HG03175 (cell line): ENCODE measurements around the gene CADM2.

ENCODE experiments used
- ATAC-seq: cut with Tn5 transposase; IDR thresholded peaks from one replicate; pipeline ENCODE4 v1.9.1; 2021; ENCODE audit warnings: mild to moderate bottlenecking, moderate library complexity; ENCODE audit not compliant: unreplicated experiment

CADM2 gene

DNA sequence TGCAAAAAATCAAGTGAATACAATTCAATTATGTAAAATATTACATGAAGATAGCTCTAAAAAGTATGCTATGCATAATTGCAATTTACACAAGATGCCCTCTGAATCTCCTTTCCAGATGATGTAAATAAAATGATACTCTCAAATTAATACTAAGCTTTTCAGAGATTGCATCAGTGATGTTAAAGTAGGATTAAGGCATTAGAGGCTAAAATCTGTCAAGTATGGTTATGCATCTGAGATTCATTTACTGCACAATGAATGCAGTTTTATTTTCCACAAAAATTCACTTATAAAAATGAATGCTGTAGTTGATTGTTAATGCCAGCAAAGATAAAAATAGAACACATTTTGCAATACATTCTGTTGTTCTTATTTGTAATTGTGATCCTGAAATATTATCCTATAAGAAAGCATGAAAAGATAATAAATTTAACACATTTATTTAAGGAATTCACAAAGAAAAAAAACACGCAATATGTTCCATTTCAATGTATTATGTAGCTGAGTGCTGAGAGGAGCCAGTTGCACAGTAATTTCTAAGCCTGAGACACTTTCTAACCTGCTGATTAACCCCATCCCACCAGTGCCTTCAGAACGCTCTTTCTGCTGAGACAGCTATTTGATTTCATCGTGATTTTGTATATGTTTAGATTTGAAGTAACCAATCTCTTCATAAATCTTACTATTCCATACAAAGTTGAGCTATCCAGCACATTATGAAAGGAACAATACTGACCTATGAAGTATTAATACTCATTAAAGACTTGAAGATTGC, 224.4 kb downstream of the CADM2 start:
- no peak for ATAC-seq

DNA sequence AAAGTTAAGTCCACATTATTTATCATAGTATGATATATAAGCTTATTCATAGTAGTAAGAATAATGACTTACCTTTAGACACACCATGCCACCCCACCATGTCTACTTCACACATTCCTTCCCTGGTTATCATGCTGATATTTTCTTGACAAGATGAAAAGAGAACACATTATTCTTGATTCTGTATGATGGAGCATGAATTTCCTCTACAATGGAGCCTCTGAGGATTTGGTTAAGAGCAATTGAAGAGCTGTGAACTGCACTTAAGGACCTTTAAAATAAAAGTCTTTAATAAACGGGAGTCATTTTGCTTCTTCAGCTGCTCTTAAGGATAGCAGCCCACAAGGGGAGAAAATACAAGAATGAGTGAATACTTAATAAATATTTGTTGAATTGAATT, 226.7 kb downstream of the CADM2 start:
- ATAC-seq: no peak

DNA sequence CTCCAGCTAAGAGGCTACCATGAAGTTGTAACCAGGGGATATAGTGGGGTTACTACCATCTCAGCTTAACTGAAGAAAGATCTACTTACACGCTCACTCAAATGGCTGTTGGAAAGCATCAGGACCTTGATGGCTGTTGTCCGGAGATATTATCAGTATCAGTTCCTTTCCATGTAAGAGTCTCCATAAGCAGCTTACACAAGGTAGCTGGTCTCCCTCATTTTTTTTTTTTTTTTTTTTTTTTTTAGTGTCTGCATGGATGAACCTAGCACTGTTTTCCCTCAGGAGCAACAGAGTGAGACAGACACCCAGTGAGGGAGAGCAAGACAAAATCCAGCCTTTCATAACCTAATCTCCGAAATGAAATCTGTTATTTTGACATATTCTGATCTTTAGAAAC, 230.9 kb downstream of the CADM2 start:
- no peak for ATAC-seq

DNA sequence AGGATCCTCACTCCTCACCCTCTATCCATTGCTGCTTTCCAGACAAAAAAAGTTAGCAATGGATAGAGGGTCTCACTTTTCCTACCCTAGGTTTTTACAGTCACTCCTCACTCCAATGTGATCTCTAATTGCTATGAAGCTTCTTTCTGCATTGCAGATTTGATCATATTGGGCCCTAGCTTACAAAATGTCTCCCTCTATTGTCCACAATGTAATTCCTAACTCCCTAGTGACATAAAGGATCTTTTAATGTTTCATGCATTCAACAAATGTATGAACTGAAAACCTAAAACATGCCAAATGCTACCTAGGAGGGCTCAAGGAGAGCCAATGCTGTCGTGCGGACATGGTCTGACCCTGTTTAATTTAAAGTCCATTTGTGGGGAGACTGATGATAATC, 234.8 kb downstream of the CADM2 start:
- no peak for ATAC-seq

DNA sequence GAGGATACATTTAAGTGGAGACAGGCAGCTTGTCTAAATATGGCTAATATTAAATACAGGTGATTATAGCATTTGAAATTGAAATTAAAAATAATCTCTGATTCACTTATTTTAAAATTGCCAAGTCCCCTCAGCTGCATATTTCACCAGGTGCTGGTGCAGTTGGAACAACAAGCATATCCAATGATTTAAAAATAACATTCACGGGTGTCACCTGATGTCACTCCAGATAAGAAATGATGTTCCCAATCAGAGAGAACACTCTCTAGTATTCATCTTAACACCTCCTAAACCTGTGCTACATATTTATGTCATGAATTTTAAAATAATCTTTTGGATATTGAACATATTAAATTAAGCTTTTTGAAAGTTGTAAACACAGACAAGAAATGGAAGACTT, 249.9 kb downstream of the CADM2 start:
- ATAC-seq: no peak

DNA sequence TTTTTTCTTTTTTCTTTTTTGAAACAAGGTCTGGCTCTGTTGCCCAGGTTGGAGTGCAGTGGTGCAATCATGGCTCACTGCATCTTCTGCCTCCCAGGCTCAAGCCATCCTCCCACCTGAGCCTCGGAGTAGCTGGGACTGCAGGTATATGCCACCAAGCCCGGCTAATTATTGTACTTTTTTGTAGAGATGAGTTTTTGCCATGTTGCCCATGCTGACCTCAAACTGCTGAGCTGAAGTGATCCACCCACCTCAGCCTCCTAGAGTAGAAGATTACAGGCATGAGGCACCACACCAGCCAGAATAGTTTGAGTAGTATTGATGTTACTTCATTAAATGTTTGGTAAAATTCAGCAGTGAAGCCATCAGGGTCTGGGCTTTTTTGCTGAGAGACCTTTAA, 251.8 kb downstream of the CADM2 start:
- ATAC-seq: no peak

DNA sequence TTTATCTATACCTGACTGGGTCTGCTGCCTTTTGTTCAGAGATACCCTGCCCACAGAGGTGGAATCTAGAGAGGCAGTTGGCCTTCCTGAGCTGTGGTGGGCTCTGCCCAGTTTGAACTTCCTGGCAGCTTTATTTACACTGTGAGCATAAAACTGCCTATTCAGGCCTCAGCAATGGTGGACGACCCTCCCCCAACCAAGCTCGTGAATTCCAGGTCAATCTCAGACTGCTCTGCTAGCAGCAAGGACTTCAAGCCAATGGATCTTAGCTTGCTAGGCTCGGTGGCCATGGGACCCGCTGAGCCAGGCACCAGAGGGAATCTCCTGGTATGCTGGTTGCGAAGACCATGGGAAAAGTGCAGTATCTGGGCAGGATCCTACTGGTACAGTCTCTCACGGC, 270.2 kb downstream of the CADM2 start:
- ATAC-seq: no peak

DNA sequence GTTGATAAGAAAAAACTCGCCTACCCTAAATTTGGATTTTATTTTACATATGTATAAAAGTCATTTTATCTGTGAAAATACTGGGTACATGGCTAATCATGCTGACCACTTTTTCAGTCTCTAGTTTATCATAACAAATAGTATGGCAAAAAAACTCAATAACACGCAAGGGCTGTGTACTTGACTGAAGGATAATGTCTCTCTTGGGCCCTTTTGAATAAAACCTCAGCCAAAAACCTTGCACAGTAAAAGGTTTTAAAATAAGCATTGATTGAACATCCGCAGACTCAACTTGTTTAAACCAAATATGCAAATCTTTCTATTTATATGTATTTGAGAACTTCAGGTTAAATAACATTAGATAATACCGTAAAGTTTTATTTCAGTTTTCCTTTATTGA, 285.3 kb downstream of the CADM2 start:
- no peak for ATAC-seq

DNA sequence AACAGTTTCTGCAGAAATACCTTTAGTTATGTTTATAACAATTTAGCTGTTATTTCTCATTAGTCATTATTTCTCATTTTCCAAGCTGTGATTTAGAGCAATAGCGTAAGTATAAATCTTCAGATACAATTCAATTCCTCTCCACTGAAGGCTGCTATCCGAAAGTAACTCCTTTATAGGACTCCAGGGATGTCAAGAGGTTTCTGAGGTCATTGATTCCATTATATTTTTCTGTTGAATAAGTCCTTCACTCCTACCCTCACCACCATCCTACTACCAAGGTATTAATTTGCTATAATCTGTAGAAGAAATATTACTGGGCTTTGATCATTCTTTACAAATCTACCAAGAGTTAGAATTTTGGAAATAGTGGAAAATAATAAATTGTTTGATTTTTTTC, 285.7 kb downstream of the CADM2 start:
- no peak for ATAC-seq

DNA sequence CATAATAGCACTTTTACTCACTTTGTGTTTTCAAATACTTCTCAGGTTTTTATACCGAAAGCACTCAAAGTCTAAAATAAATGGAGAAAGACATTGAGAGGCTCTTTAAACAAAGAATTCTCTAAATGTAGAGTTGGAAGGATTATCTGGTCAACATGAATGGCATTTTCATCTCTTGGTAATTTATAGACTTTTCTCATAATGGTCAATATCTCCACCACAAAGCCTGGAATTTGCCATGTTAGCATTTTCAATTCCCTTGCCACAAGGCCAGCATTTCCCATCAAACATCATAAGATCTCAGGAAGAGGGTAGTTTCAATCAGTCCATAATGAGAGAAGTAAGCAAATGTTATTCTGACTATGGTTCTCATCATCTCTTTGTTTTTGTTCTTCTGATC, 293.0 kb downstream of the CADM2 start:
- no peak for ATAC-seq

DNA sequence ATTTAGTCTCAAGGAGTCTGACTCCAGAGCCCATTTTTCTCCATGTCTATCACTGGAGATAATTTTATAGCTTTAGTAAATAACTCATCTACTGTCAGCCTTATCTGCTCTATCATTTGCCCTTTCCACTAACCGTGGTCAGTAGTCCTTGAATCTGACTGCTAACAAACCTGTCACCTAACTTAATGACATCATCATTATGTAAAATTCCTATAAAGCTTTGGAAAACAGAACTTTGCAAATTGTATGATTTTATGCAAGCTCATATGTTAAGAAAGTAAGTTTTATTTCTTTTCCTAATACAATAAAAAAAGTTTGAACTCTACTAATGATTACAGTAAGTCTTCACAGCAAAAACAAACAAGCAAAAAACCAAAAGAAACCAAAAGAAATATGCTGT, 293.9 kb downstream of the CADM2 start:
- no peak for ATAC-seq

DNA sequence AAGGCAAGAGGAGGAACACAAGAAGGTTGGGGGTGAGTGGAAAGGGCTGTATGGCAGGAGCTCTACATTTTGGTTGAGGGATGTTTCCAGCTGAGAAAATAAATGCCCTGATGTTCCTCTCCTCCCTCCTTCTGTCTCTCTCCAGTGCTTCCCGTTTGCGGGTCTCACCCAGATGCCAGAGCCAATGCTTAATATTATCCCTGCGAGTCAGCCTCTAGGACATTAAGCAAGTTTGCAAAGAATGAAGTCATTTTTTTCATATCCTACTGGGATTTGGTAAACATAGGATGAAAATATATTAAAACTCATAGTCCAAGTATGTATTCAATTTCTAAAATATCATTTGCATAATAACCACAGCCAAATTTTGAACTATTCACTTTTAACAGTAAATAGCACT, 295.9 kb downstream of the CADM2 start:
- ATAC-seq: no peak

DNA sequence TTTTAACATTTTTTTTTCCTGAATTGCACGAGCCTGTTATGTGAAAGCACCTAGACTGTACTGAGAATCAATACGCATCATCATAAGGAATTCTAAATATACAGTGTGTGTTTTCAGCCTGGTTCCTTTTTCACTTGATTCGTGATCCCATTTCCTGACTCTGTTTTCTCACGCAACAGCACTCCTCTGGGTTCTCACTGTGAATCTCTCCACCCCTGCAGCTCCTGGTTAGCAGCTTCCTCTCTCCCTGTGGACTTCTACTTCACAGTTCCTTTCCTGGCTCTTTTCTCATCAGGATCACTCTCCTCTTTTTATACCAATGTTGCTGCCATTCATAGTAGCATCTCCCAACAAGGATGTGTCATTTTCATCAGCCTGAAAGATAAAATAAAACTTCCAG, 297.2 kb downstream of the CADM2 start:
- no peak for ATAC-seq

DNA sequence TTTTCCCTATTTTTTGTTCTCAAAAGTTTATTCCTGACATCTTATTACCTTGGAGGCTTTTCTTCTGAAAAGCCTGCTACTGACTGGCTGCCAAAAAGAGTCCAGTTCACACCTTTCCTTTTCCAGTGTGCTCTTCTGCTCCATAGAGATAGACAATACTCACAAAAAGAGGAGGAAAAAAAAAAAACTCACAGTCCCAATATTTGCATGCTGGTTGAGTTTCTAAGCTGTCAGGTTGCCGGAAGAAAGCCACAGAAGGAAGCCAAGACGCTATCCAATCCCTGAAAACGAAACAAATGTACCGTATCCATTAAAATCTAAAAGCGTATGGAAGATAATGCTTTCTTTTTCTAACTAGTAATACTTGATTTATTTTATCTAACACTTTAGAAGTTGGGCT, 299.5 kb downstream of the CADM2 start:
- ATAC-seq: no peak

DNA sequence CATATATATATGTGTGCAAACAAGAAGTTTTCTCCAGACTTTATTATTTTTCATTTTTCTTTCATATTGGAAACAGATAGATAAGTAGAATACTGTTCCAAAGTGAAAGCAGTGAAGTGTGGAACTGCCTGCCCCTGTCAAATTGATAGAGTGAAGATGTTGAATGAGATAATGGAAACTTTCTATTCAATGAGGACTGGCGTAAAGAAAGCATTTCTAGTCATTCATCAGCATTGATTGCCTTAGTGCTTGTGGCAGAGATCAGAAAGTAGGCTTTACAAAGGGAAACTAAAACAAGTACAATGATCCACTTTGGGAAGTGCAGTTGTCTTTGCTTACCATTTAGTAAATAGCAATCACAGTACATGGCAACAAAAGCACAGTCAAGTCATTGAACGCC, 300.0 kb downstream of the CADM2 start:
- no peak for ATAC-seq

DNA sequence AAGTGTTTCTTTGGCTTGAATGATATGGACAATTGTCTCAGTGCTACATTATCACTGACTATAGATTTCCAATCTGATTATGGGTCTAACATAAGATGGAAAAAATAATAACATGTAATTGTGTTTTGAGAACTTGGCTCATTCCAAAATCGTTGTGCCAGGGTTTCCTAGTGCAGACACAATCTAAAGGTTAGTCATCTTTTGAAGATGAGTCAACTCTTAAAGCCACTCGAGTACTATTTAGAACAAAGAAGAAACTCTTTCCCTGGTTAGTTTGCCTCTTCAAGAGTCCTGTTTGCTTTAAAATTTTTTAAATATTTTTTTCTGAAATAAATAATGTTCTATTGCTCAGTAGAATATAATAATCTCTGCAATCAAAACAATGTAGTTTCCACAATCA, 301.0 kb downstream of the CADM2 start:
- no peak for ATAC-seq

DNA sequence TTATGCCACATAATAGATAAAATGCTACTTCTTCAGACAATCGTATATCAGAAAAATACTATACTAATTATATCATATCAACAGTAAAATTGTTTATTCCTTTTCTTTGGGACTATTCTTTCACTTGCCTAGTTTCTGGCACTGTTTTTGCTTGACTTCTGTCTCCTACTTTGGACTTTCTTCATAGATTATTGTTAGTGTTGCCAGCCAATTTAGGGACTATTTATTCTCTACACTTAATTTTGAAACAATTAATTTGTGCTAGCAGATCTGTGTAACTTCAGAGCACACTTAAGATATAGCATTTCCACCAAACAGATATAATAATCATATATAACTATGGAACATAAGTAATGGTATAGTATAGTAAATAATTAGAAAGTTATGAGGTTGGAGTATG, 305.6 kb downstream of the CADM2 start:
- ATAC-seq: no peak

DNA sequence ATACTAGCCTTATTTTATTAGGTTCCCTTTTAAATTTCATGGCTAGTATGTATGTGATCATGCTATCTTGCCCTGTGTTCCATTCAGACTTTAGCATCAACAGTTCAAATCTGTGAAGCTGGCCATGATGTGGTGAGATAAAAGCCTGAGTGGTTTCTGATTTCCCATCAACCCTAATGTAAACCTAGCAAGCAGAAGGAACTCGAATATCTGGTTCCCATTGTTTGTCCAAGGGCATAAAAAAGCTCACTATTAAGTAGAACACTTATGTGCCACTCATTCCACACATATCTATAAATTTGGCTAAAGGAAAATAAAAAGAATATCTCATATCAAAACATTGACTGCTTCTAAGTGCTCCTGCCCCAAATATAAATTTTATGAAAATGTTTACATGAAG, 311.7 kb downstream of the CADM2 start:
- no peak for ATAC-seq

DNA sequence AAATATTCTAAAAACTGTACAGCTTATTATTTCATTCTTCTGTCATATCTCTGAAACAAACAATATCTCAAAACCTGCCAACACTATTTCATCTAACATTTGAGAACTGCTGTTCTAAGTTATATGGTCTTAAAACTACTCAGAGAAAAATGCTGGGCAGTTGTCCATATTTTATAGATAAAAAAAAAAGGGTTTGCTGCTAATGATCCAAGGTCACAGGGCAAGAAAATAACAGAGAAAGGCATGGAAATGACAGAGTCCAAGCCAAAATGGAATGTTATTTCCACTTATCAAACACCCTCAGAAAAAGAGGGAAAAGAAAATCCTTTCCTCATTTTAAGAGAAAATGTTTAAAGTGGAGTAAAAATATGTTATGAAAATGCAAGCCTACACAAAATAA, 313.1 kb downstream of the CADM2 start:
- ATAC-seq: no peak

DNA sequence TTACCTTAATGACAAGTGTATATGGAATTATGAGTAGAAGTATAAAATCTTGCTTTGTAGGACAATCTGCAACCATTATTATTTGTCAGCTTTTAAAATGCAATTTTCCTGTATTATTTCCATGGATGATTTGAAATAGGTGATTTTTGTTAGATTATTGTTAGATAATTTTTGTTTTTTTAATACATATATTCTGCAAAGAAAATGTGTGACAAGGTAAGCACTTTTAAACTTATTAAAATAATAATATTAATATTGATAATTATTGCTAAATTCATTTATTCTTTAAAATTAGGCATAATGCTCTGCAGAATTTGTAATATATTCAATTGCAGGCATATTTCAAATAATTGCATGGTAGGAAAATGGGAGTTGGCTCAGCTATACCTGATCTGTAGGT, 329.5 kb downstream of the CADM2 start:
- ATAC-seq: no peak

DNA sequence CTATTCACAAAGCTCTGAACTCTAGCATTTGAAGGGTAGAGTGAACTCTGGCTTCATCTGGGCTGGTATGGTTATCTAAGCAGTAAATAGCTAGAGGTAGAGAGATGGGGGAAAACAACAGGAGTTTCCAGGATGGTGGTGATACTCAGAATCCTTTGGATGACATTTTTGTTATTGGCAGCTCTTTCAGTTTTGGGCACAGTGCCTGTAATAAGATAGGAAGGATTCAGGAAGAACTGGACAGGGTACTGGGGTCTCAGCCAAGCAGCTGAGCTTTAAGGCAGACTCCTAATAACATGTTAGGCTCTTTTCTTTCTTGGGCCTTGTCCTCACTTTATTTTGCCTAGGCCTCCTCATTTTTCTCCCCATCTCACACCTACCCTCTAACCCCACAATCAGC, 338.5 kb downstream of the CADM2 start:
- no peak for ATAC-seq

DNA sequence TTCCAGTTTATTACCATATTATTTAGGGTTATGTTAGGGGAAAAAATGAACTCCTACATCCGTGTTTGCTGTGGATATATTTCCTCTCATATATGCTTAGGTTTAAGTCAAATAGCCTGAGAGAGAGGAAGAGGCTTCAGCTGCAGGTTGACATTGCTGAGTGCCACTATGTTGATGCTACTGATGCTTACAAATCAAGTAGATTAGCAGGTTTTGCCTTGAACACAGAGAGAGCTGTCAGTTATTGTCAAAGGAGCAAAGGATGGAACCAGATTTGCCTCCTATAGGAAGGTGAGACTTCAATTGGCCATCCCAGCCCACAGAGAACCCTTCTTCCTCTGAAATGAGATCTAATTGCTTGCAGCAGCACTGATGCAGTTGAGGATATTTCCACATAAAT, 339.2 kb downstream of the CADM2 start:
- no peak for ATAC-seq

DNA sequence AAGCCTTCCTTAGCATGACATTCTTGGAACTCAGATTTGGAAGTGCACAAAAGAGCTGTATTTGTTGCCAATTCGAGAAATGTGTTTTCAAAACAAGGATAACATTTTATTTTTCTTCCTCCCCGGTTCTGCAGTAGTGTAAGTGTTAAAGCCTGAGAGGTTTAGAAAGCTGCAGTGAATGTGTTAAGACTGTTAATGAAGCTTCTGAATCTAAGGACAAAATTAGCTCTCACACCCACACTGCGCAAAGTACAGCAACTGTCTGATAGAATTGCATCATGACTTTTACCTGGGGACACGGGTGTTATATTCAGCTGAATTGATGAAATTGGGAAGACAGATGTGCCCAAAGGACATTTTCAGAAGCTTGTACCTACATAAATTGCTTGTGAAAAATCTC, 344.4 kb downstream of the CADM2 start:
- no peak for ATAC-seq
